ENCODE data around the gene FGF12. TPM values are rescaled to one million over a fixed set of nuclear protein-coding genes. Genes with fewer than 3 reads are reported as not detected.

The FGF12 gene
- total RNA-seq, 2 donors from 2014 or later = 0.25 to 0.48 TPM

DNA sequence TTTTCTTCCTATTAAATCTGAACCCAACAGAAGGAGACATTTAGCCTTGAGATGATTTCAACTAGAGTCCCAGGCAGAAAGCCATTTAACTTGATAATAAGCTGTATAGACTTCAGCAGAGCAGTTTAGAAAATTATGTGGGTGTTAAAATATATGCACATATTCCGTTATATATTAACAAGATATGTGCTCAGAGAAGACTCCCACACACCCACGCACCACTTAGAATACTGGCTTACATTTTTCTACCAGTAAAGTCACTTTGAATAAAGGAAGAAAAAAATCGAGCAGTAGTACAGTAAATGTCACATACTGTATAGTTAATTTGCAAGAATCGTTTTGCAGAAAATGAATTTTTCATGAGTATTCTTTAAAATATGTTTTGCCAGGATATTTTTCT lies 599.3 kb downstream of the FGF12 start:
- Histone ChIP-seq H3K9ac (ENCODE audit: low read depth in 2 of 2, low read length in 2 of 2) (no peak overlapping the region), H3K27ac (no peak overlapping the region), H3K27me3 (no peaks in the 10 kb centered on the region), H3K9me3 (no peaks in the 10 kb centered on the region), H3K36me3 (no peaks in the 10 kb centered on the region), H3K4me3 (no peak overlapping the region), H3K4me1 (no peaks in the 10 kb centered on the region)
- no peak for TF ChIP-seq CTCF (IDR thresholded peaks at IDR 0.05)
- intact Hi-C loops (cut with DNase I) = no loop called here
- no peak for DNase-seq

DNA sequence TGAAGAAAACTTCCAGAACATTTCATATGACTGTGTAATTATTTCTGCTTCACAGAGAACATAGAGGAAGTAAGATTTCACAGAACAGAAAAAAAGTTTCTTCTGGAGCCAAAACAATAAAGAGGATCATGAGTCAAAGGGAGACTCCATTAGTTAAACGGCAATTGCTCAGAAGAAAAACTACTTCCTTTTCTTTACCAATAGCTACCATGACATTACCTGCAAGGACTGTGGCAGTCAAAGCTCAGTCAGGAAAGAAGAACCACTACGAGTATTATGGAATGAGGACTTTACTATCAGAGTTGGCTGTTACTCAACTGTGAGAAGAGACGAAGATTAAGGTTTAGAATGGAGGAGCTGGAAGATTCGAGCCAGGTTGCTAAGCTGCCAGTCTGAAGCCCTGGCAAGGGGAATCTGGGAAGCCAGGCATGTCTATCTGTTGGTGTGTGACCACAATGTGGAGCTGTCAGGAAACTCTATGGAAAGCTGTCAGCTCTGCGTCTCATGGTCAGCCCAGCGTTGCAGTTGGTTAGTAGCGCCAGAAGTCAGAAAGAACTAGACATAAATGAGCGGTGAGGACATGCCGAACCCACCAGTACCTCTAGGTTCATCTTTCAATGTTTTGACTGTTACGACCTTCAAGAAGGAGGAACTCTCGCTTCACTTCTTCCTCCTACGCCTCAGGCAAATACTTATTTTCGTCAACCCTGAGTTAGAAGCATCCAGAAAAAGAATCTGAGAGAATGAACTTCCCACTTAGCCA lies 604.3 kb downstream of the FGF12 start:
- no peak for TF ChIP-seq CTCF (IDR thresholded peaks at IDR 0.05)
- no peaks in the 10 kb centered on the region for H3K9me3 ChIP-seq

DNA sequence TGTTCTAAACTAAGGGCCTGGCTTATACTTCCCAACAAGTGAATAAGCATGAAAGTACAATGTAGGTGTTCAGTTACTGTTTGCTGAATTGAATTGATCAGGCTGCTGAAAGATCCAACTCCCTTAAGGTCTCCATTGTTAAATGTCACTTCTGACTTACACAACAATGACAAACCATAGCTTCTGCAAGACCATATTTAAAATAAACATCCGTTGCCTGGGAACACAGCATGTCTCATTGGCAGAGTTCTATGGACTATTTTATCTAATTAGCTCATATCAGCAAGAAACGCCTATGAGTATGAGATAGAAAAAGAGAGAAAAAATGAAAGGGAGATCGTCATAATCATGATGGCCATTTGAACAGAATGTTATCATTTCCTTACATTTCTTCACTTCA lies 605.4 kb downstream of the FGF12 start:
- no peak overlapping the region for H3K4me3 ChIP-seq
- intact Hi-C loops (cut with DNase I) = no loop called here
- no peak for DNase-seq

More for the DNA sequence above, 604.3 kb downstream of the FGF12 start:
- Histone ChIP-seq H3K4me3 (no peak overlapping the region), H3K27me3 (no peaks in the 10 kb centered on the region), H3K27ac (no peak overlapping the region), H3K9ac (ENCODE audit: low read depth in 2 of 2, low read length in 2 of 2) (no peak overlapping the region), H3K36me3 (no peaks in the 10 kb centered on the region), H3K4me1 (no peaks in the 10 kb centered on the region)
- no peak for DNase-seq
- intact Hi-C loops (cut with DNase I) = no loop called here

GRCh38 chr3:192108820-192109219 lies 618.5 kb downstream of the FGF12 start:
- no peak for TF ChIP-seq CTCF (IDR thresholded peaks at IDR 0.05)
- intact Hi-C loops (cut with DNase I) = no loop called here
- Histone ChIP-seq H3K4me1 (no peaks in the 10 kb centered on the region), H3K27ac (no peak overlapping the region), H3K4me3 (no peak overlapping the region), H3K36me3 (no peaks in the 10 kb centered on the region), H3K9me3 (no peaks in the 10 kb centered on the region), H3K27me3 (no peaks in the 10 kb centered on the region), H3K9ac (ENCODE audit: low read depth in 2 of 2, low read length in 2 of 2) (no peak overlapping the region)
- no peak for DNase-seq

More for the DNA sequence above, 605.4 kb downstream of the FGF12 start:
- H3K36me3 ChIP-seq = no peaks in the 10 kb centered on the region
- no peaks in the 10 kb centered on the region for H3K9me3 ChIP-seq
- H3K27me3 ChIP-seq = no peaks in the 10 kb centered on the region
- no peaks in the 10 kb centered on the region for H3K4me1 ChIP-seq
- no peak for TF ChIP-seq CTCF (IDR thresholded peaks at IDR 0.05)
- no peak overlapping the region for H3K27ac ChIP-seq
- no peak overlapping the region for H3K9ac ChIP-seq (ENCODE audit: low read depth in 2 of 2, low read length in 2 of 2)

DNA sequence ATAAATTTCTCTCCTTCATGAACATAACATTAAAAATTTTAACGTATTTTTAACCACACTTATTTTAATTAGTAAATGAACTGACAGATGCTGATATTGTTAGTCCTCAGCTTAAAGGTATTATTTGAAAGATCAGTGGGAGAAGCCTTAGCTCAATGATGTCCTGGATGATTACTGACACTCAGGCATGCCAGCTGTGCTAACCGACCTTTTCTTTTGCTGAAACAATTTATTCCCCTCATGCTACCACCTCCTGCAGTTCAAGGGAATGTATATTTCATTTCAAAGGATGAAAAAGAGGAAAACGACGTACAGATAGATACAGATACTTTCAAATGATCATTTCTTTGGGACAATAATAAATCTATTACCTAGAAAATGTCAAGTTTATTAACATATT lies 620.8 kb downstream of the FGF12 start:
- H3K4me1 ChIP-seq = no peaks in the 10 kb centered on the region
- no peak for DNase-seq
- H3K9me3 ChIP-seq = no peaks in the 10 kb centered on the region
- no peak overlapping the region for H3K27ac ChIP-seq
- H3K36me3 ChIP-seq = no peaks in the 10 kb centered on the region
- intact Hi-C loops (cut with DNase I) = no loop called here
- H3K4me3 ChIP-seq = no peak overlapping the region
- TF ChIP-seq CTCF (IDR thresholded peaks at IDR 0.05) = no peak
- H3K27me3 ChIP-seq = no peaks in the 10 kb centered on the region
- H3K9ac ChIP-seq (ENCODE audit: low read depth in 2 of 2, low read length in 2 of 2) = no peak overlapping the region
